HEK293 (cell line): ENCODE data around the gene DCAF5.

Experiments used
- BCL11A ChIP-seq: fragments of 450-650 bp; formaldehyde crosslinking; IDR thresholded peaks from 2 replicates; pipeline ENCODE4 v1.5.1; 2016; ENCODE audit warnings: low read depth, missing biosample characterization, missing genetic modification characterization
- CTCF ChIP-seq: fragments of 450-650 bp; formaldehyde crosslinking; IDR thresholded peaks from 2 replicates; pipeline ENCODE4 v1.5.1; 2016; ENCODE audit warnings: missing biosample characterization, missing genetic modification characterization
- MYNN ChIP-seq: fragments of 450-650 bp; formaldehyde crosslinking; IDR thresholded peaks from 2 replicates; pipeline ENCODE4 v1.5.1; 2016; ENCODE audit warnings: missing biosample characterization, missing genetic modification characterization, borderline replicate concordance
- PRDM10 ChIP-seq: fragments of 450-650 bp; formaldehyde crosslinking; IDR thresholded peaks from 2 replicates; pipeline ENCODE4 v1.5.1; 2016; ENCODE audit warnings: missing biosample characterization, missing genetic modification characterization
- ZEB2 ChIP-seq: fragments of 450-650 bp; formaldehyde crosslinking; IDR thresholded peaks from 2 replicates; pipeline ENCODE4 v1.5.1; 2016; ENCODE audit warnings: missing biosample characterization, missing genetic modification characterization
- ZFP41 ChIP-seq: fragments of 450-650 bp; formaldehyde crosslinking; IDR thresholded peaks from 2 replicates; pipeline ENCODE4 v1.5.1; 2016; ENCODE audit warnings: missing biosample characterization, missing genetic modification characterization, borderline replicate concordance
- ZNF148 ChIP-seq: fragments of 450-650 bp; formaldehyde crosslinking; IDR thresholded peaks from 2 replicates; pipeline ENCODE4 v1.5.0; 2017; ENCODE audit warnings: missing biosample characterization, missing genetic modification characterization, borderline replicate concordance
- ZNF169 ChIP-seq: fragments of 450-650 bp; formaldehyde crosslinking; IDR thresholded peaks from 2 replicates; pipeline ENCODE4 v1.5.1; 2016; ENCODE audit warnings: missing biosample characterization, missing genetic modification characterization
- ZNF324 ChIP-seq: fragments of 450-650 bp; formaldehyde crosslinking; IDR thresholded peaks from 2 replicates; pipeline ENCODE4 v1.5.1; 2016; ENCODE audit warnings: missing biosample characterization, missing genetic modification characterization
- ZNF580 ChIP-seq: fragments of 450-650 bp; formaldehyde crosslinking; IDR thresholded peaks from 2 replicates; pipeline ENCODE4 v1.5.1; 2016; ENCODE audit warnings: missing biosample characterization, missing genetic modification characterization

GRCh38 chr14:69048456-69048855 is 104.5 kb downstream of the DCAF5 start:
- TF ChIP-seq BCL11A (tag by site-specific recombination) (no peak), ZNF580 (tag by site-specific recombination) (no peak), CTCF (tag by site-specific recombination) (no peak), ZNF148 (tag by site-specific recombination) (no peak), PRDM10 (tag by site-specific recombination) (no peak), ZNF169 (tag by site-specific recombination) (no peak), ZNF324 (no peak), MYNN (tag by site-specific recombination) (no peak), ZEB2 (tag by site-specific recombination) (no peak), ZFP41 (tag by site-specific recombination) (no peak)
